ENCODE results near the gene KCNQ1.
A peak's percentile ranks its signal among the peaks of the same experiment; 100 is the strongest.

Gene KCNQ1

DNA sequence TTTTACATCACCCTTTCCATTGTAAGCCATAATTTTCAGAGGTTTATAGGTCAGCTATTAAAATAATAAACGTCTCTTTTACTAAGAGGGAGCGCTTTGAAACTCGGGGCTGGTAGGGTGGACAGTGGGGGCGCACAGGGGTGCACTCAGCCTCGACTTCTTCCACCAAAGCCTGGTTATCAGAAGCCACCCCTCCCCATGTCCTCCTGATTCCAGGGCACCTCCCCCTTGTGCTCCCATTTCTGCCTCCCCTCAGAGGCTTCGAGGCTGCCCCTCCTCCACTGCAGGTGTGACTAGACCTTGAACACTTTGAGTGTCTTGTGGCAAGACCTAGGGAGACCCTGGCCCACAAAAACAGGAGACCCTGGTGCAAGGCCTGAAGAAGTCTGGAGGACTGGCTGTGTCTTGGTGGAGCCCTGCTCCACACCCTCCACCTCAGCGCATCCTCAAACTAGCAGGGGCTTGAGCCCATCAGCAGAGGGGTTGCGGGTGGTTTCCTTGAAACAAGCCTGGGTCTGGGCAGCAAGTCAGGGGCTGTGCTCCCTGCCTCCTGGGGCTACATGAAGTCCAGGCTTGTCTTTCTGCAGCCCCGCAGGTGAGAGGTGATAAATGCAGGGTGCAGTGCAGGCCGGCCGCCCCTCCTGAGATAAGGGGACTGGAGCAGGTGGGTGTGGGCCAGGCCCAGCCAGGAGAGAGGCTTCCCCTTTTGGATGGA, 437.7 kb downstream of the KCNQ1 start:
- Mint-ChIP-seq H3K9me3 (no peaks in the 10 kb centered on the region), H3K4me3 (no peak overlapping the region), H3K27me3 (peaks cover 62% of the 10 kb centered on the region), H3K27ac (no peak overlapping the region), H3K4me1 (peaks cover 8% of the 10 kb centered on the region), H3K36me3 (no peaks in the 10 kb centered on the region)
- CTCF ChIA-PET, result interaction anchor here (2.5 to 13.7 kb wide), 2 partner anchors 10 to 348 kb away, joined by 7 to 344 read pairs; no protein-coding TSS in a partner anchor
- DNase-seq, result no peak

DNA sequence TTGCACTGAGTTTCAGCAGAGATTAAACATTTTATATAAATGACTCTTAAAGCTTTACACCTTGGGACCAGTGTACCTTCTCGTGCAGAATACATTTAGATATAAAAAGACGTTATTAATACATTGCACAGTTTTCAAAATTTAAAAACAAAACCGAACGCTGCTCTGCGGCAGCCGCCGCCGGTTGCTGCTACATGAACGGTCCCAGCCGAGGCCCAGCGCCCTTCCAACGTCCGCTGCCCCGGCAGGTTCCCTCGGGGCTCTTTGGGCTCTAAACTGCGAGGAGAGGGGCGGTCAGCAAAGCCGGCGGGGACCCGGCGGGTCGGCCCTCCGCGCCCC, 438.8 kb downstream of the KCNQ1 start:
- Mint-ChIP-seq H3K9me3 (no peaks in the 10 kb centered on the region), H3K4me3 (peak overlapping the region; percentile 28), H3K27me3 (peaks cover 71% of the 10 kb centered on the region), H3K4me1 (peaks cover 11% of the 10 kb centered on the region), H3K36me3 (no peaks in the 10 kb centered on the region), H3K27ac (no peak overlapping the region)
- CTCF ChIA-PET, result interaction anchor here (2.5 to 13.7 kb wide), 2 partner anchors 9 to 349 kb away, joined by 7 to 344 read pairs; no protein-coding TSS in a partner anchor
- DNase-seq, result no peak

DNA sequence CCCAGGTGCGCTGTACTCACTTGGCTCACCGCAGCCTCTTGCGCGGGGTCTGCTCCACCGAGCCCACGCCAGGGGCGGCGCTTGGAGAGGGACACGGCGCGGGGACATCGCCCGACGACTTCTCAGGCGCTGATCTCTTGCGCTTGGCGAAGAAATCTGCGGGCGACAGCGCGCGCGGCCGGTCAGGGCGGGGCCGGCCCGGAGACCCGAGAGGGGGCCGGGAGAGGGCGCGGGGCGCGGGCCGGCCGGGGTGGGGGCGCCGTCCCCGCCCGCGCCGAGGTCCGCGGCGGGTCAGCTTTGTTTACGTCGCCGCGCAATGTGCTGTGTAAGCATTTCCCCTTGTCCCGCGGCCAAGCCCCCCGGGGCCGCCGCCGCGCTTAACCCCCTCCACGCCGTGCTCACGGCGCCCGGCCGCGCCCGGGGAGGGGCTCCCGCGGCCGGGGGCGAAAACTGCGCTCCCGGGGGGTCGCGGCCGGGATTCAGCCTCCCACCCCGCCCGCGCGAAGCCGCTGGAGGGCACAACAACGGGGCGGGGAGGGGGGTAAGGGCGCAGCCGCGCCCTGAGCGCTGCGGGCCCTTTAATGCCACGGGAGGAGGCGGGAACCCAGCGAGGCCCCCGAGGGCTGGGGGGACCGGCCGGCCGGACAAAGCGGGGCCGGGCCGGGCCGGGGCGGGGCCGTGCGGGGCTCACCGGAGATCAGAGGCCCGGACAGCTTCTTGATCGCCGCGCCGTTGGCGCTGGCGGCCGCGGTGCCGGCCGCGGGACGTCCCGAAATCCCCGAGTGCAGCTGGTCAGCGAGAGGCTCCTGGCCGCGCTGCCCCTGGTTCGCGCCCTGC, 439.4 kb downstream of the KCNQ1 start:
- Mint-ChIP-seq H3K27ac (no peak overlapping the region), H3K27me3 (peaks cover 71% of the 10 kb centered on the region), H3K9me3 (no peaks in the 10 kb centered on the region), H3K4me3 (no peak overlapping the region), H3K4me1 (peaks cover 11% of the 10 kb centered on the region), H3K36me3 (no peaks in the 10 kb centered on the region)
- peak; percentile 42 for DNase-seq
- CTCF ChIA-PET, result interaction anchor here (13.7 kb wide), 1 partner anchor 350 kb away, joined by 344 read pairs; no protein-coding TSS in a partner anchor

DNA sequence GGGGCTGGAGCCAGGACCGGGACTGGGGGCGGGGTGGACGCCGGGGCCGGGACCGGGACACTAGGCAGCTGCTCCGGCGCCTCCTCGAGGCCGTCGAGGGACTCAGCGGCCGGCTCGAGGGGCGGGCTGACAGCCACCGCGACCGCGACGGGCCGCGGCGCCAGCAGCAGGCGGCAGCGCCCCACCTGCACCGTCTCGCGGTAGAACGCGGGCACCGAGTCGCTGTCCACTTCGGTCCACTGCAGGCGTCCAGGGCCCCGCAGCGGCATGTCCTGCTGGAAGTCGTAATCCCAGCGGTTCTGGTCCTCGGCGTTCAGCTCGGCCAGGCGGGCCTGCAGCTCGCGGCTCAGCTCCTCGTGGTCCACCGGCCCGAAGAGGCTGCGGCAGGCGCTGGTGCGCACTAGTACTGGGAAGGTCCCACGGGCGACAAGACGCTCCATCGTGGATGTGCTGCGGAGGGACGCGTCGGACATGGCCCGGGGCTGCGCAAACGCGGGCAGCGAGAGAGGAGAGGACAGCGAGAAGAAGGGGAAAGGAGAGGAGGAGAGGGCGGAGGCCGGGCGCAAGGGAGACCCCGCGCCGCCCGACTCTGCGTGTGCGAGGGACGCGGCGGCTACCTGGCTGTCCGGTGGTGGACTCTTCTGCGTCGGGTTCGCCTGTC, 440.3 kb downstream of the KCNQ1 start:
- Mint-ChIP-seq H3K4me3 (peak overlapping the region; percentile 75), H3K9me3 (no peaks in the 10 kb centered on the region), H3K27ac (no peak overlapping the region), H3K4me1 (peaks cover 11% of the 10 kb centered on the region), H3K36me3 (no peaks in the 10 kb centered on the region), H3K27me3 (peaks cover 70% of the 10 kb centered on the region)
- CTCF ChIA-PET, result interaction anchor here (1.6 to 13.7 kb wide), 2 partner anchors 45 to 351 kb away, joined by 6 to 344 read pairs; no protein-coding TSS in a partner anchor
- DNase-seq, result peak; percentile 55

DNA sequence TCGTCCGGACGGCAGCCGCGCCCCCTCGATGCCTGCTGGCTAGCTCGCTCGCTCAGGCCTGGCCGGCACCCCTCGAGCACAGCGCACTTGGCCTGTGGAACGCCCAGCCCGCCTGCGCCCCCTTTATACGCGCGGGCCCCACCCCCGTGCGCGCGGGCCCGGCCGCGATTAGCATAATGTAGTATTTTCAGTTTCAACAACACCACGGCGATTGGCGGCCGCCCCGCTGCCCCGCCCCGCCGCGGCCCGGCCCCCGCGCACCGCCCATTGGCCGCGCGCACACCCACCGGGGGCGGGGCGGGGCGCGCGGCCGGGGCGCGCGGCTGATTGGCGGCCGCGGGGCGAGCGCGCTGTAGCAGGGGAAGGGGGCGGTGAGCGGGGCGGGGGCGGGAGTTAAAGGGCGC, 440.9 kb downstream of the KCNQ1 start, which contains the start of gene CDKN1C:
Gene CDKN1C, minus strand, starts transcription at position 98 of the 404 bp plus-strand sequence. CDS start 319 bp downstream, outside the sequence.
- CTCF ChIA-PET, result interaction anchor here (1.6 to 13.7 kb wide), 2 partner anchors 44 to 351 kb away, joined by 6 to 344 read pairs; no protein-coding TSS in a partner anchor
- no peaks in the 10 kb centered on the region for H3K36me3 Mint-ChIP-seq
- H3K9me3 Mint-ChIP-seq, result no peaks in the 10 kb centered on the region
- H3K27ac Mint-ChIP-seq, result no peak within 1 kb of the TSS
- DNase-seq, result peak; percentile 87
- H3K27me3 Mint-ChIP-seq, result peaks cover 65% of the 10 kb centered on the region
- H3K4me1 Mint-ChIP-seq, result peaks cover 11% of the 10 kb centered on the region
- H3K4me3 Mint-ChIP-seq, result peak within 1 kb of the TSS; percentile 75

DNA sequence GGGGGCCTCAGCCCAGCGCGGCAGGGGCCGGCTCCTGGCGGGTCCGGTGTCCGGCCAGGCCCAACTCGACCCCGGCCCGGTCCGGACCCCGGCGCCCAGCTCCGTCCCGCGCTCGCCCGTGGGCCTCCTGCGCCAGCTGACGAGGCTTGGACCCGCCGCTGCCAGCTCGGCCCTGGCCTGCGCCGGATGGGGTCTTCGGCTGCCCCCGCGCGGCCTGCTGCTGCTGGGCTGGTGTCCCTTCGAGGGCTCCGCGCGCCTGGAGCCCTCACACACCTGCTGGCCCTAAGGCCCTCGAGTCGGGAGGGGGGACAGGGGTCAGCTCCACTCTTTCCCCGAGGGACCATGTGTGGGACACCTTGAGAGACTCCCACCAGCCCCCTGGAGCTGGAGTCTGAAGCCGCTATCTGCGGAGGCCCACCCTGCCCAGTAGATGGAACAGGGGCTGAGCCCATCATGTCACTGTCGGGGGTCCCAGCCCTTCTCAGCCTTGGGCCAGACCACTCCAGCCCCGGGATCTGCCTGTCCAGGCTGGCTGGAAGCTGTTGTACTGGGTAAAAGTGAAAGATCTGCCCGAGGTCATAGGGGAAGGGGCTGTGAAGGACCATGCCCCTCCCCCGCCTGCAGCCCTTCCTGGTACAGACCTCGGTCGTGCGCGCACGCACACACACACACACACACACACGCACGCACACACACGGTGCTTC, 441.5 kb downstream of the KCNQ1 start:
- H3K4me3 Mint-ChIP-seq, result peak overlapping the region; percentile 62
- H3K27me3 Mint-ChIP-seq, result peaks cover 58% of the 10 kb centered on the region
- CTCF ChIA-PET, result interaction anchor here (0.7 to 13.7 kb wide), 4 partner anchors 44 to 487 kb away, joined by 3 to 344 read pairs (median 6); no protein-coding TSS in a partner anchor
- H3K4me1 Mint-ChIP-seq, result peaks cover 16% of the 10 kb centered on the region
- no peak overlapping the region for H3K27ac Mint-ChIP-seq
- no peaks in the 10 kb centered on the region for H3K9me3 Mint-ChIP-seq
- peak; percentile 32 for DNase-seq
- no peaks in the 10 kb centered on the region for H3K36me3 Mint-ChIP-seq

DNA sequence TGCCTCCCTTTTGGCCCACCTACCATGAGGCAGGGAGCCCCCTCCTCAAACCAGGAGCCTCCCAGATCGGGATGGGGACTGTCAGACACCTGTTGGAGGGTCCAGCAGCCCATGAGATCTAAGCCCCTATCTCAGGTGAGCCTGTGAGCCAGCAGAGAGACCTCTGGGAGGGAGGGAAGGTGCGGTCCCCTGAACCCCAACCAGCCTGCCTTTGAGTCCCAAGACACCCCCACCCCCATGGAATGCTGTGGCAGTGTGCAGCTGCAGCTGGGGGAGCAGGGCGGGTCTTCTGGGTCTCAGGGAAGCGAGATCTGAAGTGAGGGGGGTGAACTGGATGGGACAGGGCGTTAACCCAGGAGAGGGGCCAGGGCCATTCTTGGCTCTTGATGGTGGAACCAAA, 442.1 kb downstream of the KCNQ1 start:
- no peaks in the 10 kb centered on the region for H3K36me3 Mint-ChIP-seq
- H3K4me1 Mint-ChIP-seq, result peaks cover 22% of the 10 kb centered on the region
- peaks cover 52% of the 10 kb centered on the region for H3K27me3 Mint-ChIP-seq
- H3K9me3 Mint-ChIP-seq, result no peaks in the 10 kb centered on the region
- H3K27ac Mint-ChIP-seq, result no peak overlapping the region
- no peak for DNase-seq
- H3K4me3 Mint-ChIP-seq, result peak overlapping the region; percentile 62
- CTCF ChIA-PET, result interaction anchor here (1.2 to 13.7 kb wide), 8 partner anchors 12 to 617 kb away, joined by 3 to 344 read pairs (median 6); a partner anchor contains a TSS

DNA sequence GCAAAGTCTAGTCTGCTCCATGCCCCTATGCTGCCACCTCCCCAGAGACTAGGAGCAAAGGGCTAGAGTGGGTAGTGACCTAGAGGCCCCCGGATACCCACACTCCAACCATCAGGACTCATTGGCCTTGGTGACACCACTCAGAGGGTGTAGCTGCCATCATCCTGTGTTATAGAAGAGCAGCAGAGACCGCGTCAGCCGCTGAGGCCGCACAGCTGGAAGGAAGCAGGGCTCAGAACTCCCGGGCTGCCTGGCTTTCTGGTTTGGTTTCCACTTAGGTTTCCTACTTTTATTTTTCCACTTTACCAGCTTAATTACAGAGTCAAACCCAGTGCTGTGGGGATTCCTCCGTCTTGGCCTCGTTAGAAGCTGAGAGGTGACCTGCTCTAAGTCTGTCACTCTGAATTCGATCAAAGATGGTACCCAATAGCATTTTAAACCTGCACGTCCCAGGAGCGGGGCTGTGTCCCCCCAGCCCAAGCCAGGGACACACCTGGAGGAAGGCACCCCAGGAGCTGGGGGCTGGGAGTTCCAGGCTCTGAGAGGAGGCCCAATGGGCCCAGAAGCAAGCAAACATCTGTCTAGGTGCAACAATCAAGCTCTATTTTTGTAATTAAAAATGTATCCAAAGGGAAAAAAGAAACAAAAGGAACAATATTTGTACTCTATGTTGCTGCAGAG, 442.8 kb downstream of the KCNQ1 start:
- no peak for DNase-seq
- H3K27me3 Mint-ChIP-seq, result peaks cover 45% of the 10 kb centered on the region
- CTCF ChIA-PET, result interaction anchor here (0.7 to 13.7 kb wide), 17 partner anchors 11 to 618 kb away, joined by 3 to 344 read pairs (median 4); a partner anchor contains a TSS
- no peaks in the 10 kb centered on the region for H3K9me3 Mint-ChIP-seq
- H3K4me3 Mint-ChIP-seq, result peak overlapping the region; percentile 62
- H3K4me1 Mint-ChIP-seq, result peaks cover 28% of the 10 kb centered on the region
- H3K36me3 Mint-ChIP-seq, result no peaks in the 10 kb centered on the region
- H3K27ac Mint-ChIP-seq, result no peak overlapping the region

DNA sequence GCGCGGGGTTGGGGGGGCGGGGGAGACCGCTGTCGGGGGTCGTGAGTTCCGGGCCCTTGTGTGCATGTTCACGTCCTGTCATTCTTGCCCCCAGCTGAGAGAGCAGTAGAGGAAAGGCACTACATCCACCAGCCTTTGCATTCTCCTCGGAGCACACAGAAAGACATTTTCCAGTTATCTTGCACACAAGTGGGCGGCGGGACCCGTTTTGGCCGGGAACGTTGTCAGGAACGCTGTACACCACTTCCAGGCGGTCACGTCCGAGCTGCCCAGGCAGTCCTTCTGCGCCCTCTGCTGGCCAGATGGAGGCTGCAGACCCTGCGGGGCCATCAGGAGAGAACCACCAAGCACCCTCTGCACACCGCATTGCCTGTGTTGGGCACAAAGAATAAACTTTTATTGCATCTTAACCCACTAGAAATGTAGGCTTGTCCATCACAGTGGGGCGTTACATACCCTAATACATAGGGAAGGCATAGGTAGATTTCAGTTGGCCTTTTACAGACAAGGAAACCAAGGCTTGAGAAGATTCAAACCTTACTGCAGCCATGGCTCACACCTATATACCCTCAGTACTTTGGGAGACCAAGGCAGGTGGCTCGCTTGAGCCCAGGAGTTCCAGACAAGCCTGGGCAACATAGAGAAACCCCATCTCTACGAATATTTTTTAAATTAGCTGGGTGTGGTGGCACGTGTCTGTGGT, 443.6 kb downstream of the KCNQ1 start:
- Mint-ChIP-seq H3K36me3 (no peaks in the 10 kb centered on the region), H3K27ac (peak overlapping the region; percentile 16), H3K4me3 (no peak overlapping the region), H3K4me1 (peaks cover 32% of the 10 kb centered on the region), H3K27me3 (peaks cover 38% of the 10 kb centered on the region), H3K9me3 (no peaks in the 10 kb centered on the region)
- peak; percentile 92 for DNase-seq
- CTCF ChIA-PET, result interaction anchor here (0.7 to 13.7 kb wide), 18 partner anchors 10 to 619 kb away, joined by 3 to 344 read pairs (median 4); partner anchors contain the start of gene PHLDA2

DNA sequence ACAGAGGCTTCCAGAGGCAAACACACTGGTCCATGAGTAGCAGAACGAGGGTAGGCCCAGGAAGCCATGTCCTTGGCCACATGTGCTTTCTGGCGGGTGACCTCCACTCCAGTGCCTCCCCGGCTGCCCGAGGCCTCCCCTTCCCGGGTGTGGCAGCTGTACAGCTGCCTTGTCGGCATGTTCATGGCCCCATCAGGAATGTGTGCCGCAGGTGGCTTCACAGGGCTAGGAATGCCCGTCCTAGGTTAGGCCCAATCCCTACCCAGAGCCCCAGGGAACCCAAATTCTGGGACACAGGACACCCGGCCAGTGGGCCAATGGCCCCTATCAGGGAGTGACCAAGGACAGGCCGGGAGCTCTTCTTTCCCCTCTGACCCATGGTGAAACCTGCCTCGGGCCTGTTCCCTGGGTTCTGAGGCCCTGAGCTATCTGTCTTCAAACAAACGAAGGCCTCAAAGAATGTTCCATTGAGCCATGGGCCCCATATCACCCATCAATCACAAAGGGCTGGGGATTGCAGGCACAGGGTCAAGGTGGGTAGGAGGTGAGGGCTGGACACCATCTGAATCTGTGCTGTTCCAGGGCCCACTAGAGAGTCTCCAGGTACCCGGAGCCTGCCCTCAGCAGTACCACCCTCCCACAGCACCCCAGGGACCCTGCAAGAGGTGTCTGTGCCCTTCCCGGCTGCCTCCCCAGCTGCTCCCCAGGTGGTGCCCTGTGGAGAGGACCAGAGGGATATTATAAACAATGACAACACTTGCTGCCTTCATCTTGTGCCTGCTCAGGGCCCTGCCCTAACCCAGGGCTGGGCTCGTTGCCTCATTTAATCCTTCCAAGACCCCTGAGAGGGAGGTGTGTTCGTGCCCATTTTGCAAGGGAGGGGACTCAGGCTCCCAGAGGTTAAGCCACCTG, 444.8 kb downstream of the KCNQ1 start:
- H3K9me3 Mint-ChIP-seq, result no peaks in the 10 kb centered on the region
- peaks cover 40% of the 10 kb centered on the region for H3K4me1 Mint-ChIP-seq
- no peak overlapping the region for H3K4me3 Mint-ChIP-seq
- no peak overlapping the region for H3K27ac Mint-ChIP-seq
- H3K36me3 Mint-ChIP-seq, result no peaks in the 10 kb centered on the region
- CTCF ChIA-PET, result interaction anchor here (0.8 to 13.7 kb wide), 9 partner anchors 9 to 469 kb away, joined by 3 to 344 read pairs (median 4); partner anchors contain the start of gene PHLDA2
- no peak for DNase-seq
- peaks cover 31% of the 10 kb centered on the region for H3K27me3 Mint-ChIP-seq

DNA sequence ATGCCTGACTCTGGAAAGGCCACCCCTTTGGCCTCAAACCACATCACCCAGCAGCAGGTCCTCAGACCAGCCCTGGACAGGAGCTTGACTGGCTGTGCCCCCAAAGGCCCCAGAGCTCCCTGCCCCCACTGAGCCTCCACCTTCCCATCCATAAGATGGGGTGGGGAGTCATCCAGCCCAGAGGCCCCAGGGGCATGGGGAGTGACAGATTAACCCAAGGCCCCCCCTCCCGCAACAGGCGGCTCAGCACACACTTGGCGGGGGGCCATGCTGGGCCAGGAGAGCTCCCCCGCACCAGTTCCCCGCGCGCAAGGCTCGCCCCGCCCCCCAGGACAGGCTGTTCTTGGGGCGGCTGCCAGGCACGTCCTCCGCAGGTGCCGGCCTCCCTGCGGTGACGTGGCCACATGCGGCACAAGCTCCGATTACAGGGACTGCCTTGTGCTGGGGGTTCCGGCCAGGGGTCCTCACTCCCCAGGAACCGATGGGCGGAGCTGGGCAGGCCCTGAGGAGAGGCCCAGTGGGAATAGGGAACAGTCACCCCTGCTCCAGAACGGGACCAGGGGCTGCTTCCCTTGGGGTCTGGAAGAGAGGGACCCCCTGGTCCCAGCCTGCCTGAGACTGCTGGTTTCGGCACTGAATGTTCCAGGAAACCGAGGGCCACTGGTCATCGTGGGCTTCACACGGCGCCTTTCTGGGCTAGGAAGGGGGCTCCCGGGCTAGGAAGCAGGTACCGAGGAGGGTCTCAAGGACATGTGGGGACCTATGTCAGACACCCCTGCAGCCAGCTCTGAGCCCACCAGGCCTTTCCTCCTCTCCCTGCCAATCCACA, 445.9 kb downstream of the KCNQ1 start:
- CTCF ChIA-PET, result interaction anchor here (0.8 to 13.7 kb wide), 6 partner anchors 39 to 470 kb away, joined by 3 to 344 read pairs (median 8); partner anchors contain the start of gene PHLDA2
- Mint-ChIP-seq H3K4me3 (no peak overlapping the region), H3K4me1 (peaks cover 37% of the 10 kb centered on the region), H3K27me3 (peaks cover 25% of the 10 kb centered on the region), H3K27ac (peak overlapping the region; percentile 86), H3K36me3 (no peaks in the 10 kb centered on the region), H3K9me3 (no peaks in the 10 kb centered on the region)
- no peak for DNase-seq

Measured in activated naive CD4-positive, alpha-beta T cell treated with anti-CD3 and anti-CD28 coated beads, Interleukin-2, amount 10 ng/mL, durations not matched to agents 7 days and 5 days (primary cell).